Liver (tissue), 9 donors: ENCODE data around the gene SMURF2. TPM values are rescaled to one million over a fixed set of nuclear protein-coding genes. Genes with fewer than 3 reads are reported as not detected.
"Not testable (repeated sequence)": the region's sequence is repeated elsewhere in the genome, so short reads cannot be mapped to it uniquely, and the experiment has no call there.

Experiments
- DNase-seq: peaks from one replicate; pipeline ENCODE4 v3.0.0-alpha.2; 2017; ENCODE audit warnings: low spot score
- H3K27ac ChIP-seq, 2 donors: one replicate each; pipeline ENCODE4 v1.7.0; 2013; ENCODE audit warnings: inconsistent platforms in 2 of 2, low read length in 2 of 2, control low read depth in 1 of 2, low read depth in 1 of 2, mild to moderate bottlenecking in 1 of 2
- H3K27me3 ChIP-seq, 4 donors: one replicate each; pipeline versions ENCODE4 v1.6.1 to v1.7.0; 2013; ENCODE audit warnings: low read length in 3 of 4, inconsistent platforms in 1 of 4, mild to moderate bottlenecking in 1 of 4, moderate library complexity in 1 of 4; ENCODE audit not compliant: control insufficient read depth in 4 of 4, insufficient read depth in 4 of 4
- H3K36me3 ChIP-seq, 4 donors: one replicate each; pipeline versions ENCODE4 v1.6.1 to v1.7.0; 2013; ENCODE audit warnings: low read length in 3 of 4, mild to moderate bottlenecking in 3 of 4, low read depth in 1 of 4, moderate library complexity in 1 of 4; ENCODE audit not compliant: control insufficient read depth in 4 of 4, insufficient read depth in 3 of 4
- H3K4me1 ChIP-seq, 4 donors: one replicate each; pipeline versions ENCODE4 v1.6.1 to v1.7.0; 2013; ENCODE audit warnings: low read length in 3 of 4, mild to moderate bottlenecking in 3 of 4, moderate library complexity in 1 of 4; ENCODE audit not compliant: control insufficient read depth in 4 of 4, insufficient read depth in 4 of 4
- H3K4me3 ChIP-seq, 3 donors: one replicate each; pipeline versions ENCODE4 v1.6.1 to v1.7.0; 2013; ENCODE audit warnings: low read length in 3 of 3, control low read depth in 1 of 3, low read depth in 1 of 3, mild to moderate bottlenecking in 1 of 3
- H3K9ac ChIP-seq, 2 donors: one replicate each; pipeline ENCODE4 v1.7.0; 2013; ENCODE audit warnings: low read length in 2 of 2, mild to moderate bottlenecking in 2 of 2, moderate library complexity in 2 of 2, control low read depth in 1 of 2, low read depth in 1 of 2
- H3K9me3 ChIP-seq, 4 donors: one replicate each; pipeline versions ENCODE4 v1.6.1 to v1.7.0; 2013; ENCODE audit warnings: low read length in 3 of 4; ENCODE audit not compliant: control insufficient read depth in 4 of 4
- ATF3 ChIP-seq: IDR thresholded peaks from 2 replicates; pipeline ENCODE4 v1.6.1; 2016; ENCODE audit warnings: antibody characterized with exemption
- CTCF ChIP-seq: fragments of 150-350 bp; IDR thresholded peaks from 2 replicates; pipeline ENCODE4 v1.5.1; 2017; ENCODE audit warnings: improper control_type of control experiment, low read depth, low read length; ENCODE audit not compliant: missing input control
- EGR1 ChIP-seq, 2 donors: IDR thresholded peaks; 2 replicates each; pipeline ENCODE4 v1.6.1; 2016 to 2018; ENCODE audit warnings: antibody characterized with exemption in 2 of 2, low read depth in 2 of 2
- FOXA1 ChIP-seq: IDR thresholded peaks from 2 replicates; pipeline ENCODE4 v1.6.1; 2016; ENCODE audit warnings: antibody characterized with exemption
- FOXA2 ChIP-seq: IDR thresholded peaks from 2 replicates; pipeline ENCODE4 v1.6.1; 2016; ENCODE audit warnings: antibody characterized with exemption
- GABPA ChIP-seq, 2 donors: IDR thresholded peaks in 1 of 2; conservative IDR thresholded peaks in 1 of 2; 2 replicates each; pipeline ENCODE4 v1.6.1; 2016; ENCODE audit warnings: antibody characterized with exemption in 2 of 2, mild to moderate bottlenecking in 1 of 2, moderate library complexity in 1 of 2
- JUND ChIP-seq, 2 donors: IDR thresholded peaks; 2 replicates each; pipeline ENCODE4 v1.6.1; 2016; ENCODE audit warnings: antibody characterized with exemption in 2 of 2
- MAX ChIP-seq: IDR thresholded peaks from 2 replicates; pipeline ENCODE4 v1.6.1; 2016; ENCODE audit warnings: antibody characterized with exemption
- NR2F2 ChIP-seq: IDR thresholded peaks from 2 replicates; pipeline ENCODE4 v1.6.1; 2016; ENCODE audit warnings: antibody characterized with exemption
- RAD21 ChIP-seq, 2 donors: IDR thresholded peaks; 2 replicates each; pipeline ENCODE4 v1.6.1; 2016; ENCODE audit warnings: antibody characterized with exemption in 2 of 2, mild to moderate bottlenecking in 2 of 2
- REST ChIP-seq: IDR thresholded peaks from 2 replicates; pipeline ENCODE4 v1.6.1; 2016; ENCODE audit warnings: antibody characterized with exemption, mild to moderate bottlenecking
- SP1 ChIP-seq: IDR thresholded peaks from 2 replicates; pipeline ENCODE4 v1.6.1; 2018; ENCODE audit warnings: antibody characterized with exemption, mild to moderate bottlenecking
- TAF1 ChIP-seq: conservative IDR thresholded peaks from 2 replicates; pipeline ENCODE4 v1.6.1; 2016; ENCODE audit warnings: antibody characterized with exemption, mild to moderate bottlenecking
- ZBTB33 ChIP-seq: IDR thresholded peaks from 2 replicates; pipeline ENCODE4 v1.6.1; 2016; ENCODE audit warnings: antibody characterized with exemption
- WGBS: extraction: QIAGEN DNeasy Blood & Tissue Kit; methylation state at CpG from one replicate; pipeline ENCODE4 v1.1.7; 2013; 5-methylcytosine and 5-hydroxymethylcytosine counted together
- polyA plus RNA-seq, 2 donors: library from polyadenylated mRNA; stranded (reverse) in 1 of 2; unstranded in 1 of 2; fragments of 200-250 nt in 1 of 2; fragments of >200 nt in 1 of 2; fragmentation: Nextera tagmentation in 1 of 2; extraction: Ambion mirVana in 1 of 2; gene quantifications; one replicate each; pipeline versions ENCODE4 v1.2.1 to v1.2.3, GENCODE V29; 2013 to 2015
- total RNA-seq, 2 donors: library from RNA; depleted of rRNA; stranded (reverse); fragments of >200 nt; gene quantifications; one replicate each; pipeline ENCODE4 v1.2.3, GENCODE V29; 2014
- donor health status: healthy.
- donor health status: healthy.
- donor health status: healthy.
- donor health status: healthy.
- donor health status: healthy.

SMURF2 gene
- total and polyA plus RNA-seq, 4 donors, result 2.0 to 6.9 (median 3.5) TPM

- 92% methylated on average over 2 of the region's 2 CpGs for WGBS
- DNase-seq, result no peak
- Histone ChIP-seq H3K9ac (no peak overlapping the region), H3K4me1 (no peaks in the 10 kb centered on the region), H3K27ac (no peak overlapping the region), H3K27me3 (no peaks in the 10 kb centered on the region), H3K9me3 (no peaks in the 10 kb centered on the region), H3K4me3 (no peak overlapping the region), H3K36me3 (no peaks in the 10 kb centered on the region)
- TF ChIP-seq NR2F2, result no peak
- no peak for TF ChIP-seq JUND (IDR thresholded peaks at IDR 0.05)
- TF ChIP-seq TAF1, result no peak
- no peak for TF ChIP-seq SP1
- TF ChIP-seq FOXA2, result no peak
- no peak for TF ChIP-seq GABPA (IDR thresholded peaks at IDR 0.05 in 1 of 2, conservative IDR thresholded peaks at IDR 0.05 in 1 of 2)
- TF ChIP-seq ATF3, result no peak
- no peak for TF ChIP-seq EGR1 (IDR thresholded peaks at IDR 0.05; ENCODE audit: low read depth in 2 of 2)
- TF ChIP-seq CTCF, result no peak
- no peak for TF ChIP-seq MAX
- TF ChIP-seq REST, result no peak
- no peak for TF ChIP-seq ZBTB33
- TF ChIP-seq FOXA1, result no peak
- TF ChIP-seq RAD21 (IDR thresholded peaks at IDR 0.05), result no peak
These were observed 54.1 kb downstream of the SMURF2 start for GRCh38 chr17:64607862-64608565.

- H3K4me1 ChIP-seq, H3K9me3 ChIP-seq, H3K27me3 ChIP-seq, H3K9ac ChIP-seq, H3K27ac ChIP-seq, H3K36me3 ChIP-seq, DNase-seq, H3K4me3 ChIP-seq: not testable (repeated sequence)
- WGBS, result 88% methylated on average over 12 of the region's 12 CpGs
These were observed 57.6 kb downstream of the SMURF2 start for GRCh38 chr17:64604532-64604931.
